Measurements from ENCODE around the gene MAP3K1.

The MAP3K1 gene

GRCh38 chr5:56873056-56873455 is 57.7 kb downstream of the MAP3K1 start:
- Histone ChIP-seq H3K4me3 (ENCODE audit: low read depth, low read length) (no peak overlapping the region), H3K9me3 (ENCODE audit: control insufficient read depth, insufficient read depth, low read depth, low read length) (no peaks in the 10 kb centered on the region), H3K4me1 (ENCODE audit: control insufficient read depth, insufficient read depth, low read length) (no peaks in the 10 kb centered on the region), H3K27ac (ENCODE audit: extremely low read depth, low read depth, low read length) (no peak overlapping the region), H3K36me3 (ENCODE audit: control insufficient read depth in 2 of 2, insufficient read depth in 1 of 2, low read length in 2 of 2) (peaks cover 23 to 58% of the 10 kb centered on the region in 2 experiments)
- TF ChIP-seq KLF17 (tag by site-specific recombination; IDR thresholded peaks at IDR 0.05) (no peak), MYNN (tag by site-specific recombination; IDR thresholded peaks at IDR 0.05; ENCODE audit: borderline replicate concordance) (no peak), GLIS2 (tag by site-specific recombination; IDR thresholded peaks at IDR 0.05) (no peak), ZNF211 (tag by site-specific recombination; IDR thresholded peaks at IDR 0.05; ENCODE audit: low read depth) (no peak), ZNF626 (tag by site-specific recombination; IDR thresholded peaks at IDR 0.05) (no peak), ZNF639 (tag by site-specific recombination; IDR thresholded peaks at IDR 0.05) (no peak)
- ChIA-PET POLR2A (no interaction called here), CTCF (interaction anchor here (0.6 to 1.2 kb wide), 2 partner anchors 267 to 603 kb away, joined by 4 to 5 read pairs; no protein-coding TSS in a partner anchor)

GRCh38 chr5:56876327-56876726 is 61.0 kb downstream of the MAP3K1 start:
- no peaks in the 10 kb centered on the region for H3K9me3 ChIP-seq (ENCODE audit: control insufficient read depth, insufficient read depth, low read depth, low read length)
- POLR2A ChIA-PET: no interaction called here
- H3K27ac ChIP-seq (ENCODE audit: extremely low read depth, low read depth, low read length): no peak overlapping the region
- no peak for TF ChIP-seq ZSCAN5A (tag by site-specific recombination; IDR thresholded peaks at IDR 0.05)
- TF ChIP-seq ZBTB48 (tag by site-specific recombination; IDR thresholded peaks at IDR 0.05): no peak
- no peak for TF ChIP-seq WT1 (tag by site-specific recombination; IDR thresholded peaks at IDR 0.05)
- no peak for TF ChIP-seq ZNF600 (tag by site-specific recombination; IDR thresholded peaks at IDR 0.05)
- TF ChIP-seq, protein P1, sequence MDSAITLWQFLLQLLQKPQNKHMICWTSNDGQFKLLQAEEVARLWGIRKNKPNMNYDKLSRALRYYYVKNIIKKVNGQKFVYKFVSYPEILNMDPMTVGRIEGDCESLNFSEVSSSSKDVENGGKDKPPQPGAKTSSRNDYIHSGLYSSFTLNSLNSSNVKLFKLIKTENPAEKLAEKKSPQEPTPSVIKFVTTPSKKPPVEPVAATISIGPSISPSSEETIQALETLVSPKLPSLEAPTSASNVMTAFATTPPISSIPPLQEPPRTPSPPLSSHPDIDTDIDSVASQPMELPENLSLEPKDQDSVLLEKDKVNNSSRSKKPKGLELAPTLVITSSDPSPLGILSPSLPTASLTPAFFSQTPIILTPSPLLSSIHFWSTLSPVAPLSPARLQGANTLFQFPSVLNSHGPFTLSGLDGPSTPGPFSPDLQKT (IDR thresholded peaks at IDR 0.05; ENCODE audit: borderline replicate concordance, low read depth, low read length): no peak
- TF ChIP-seq ZNF24 (tag by site-specific recombination; IDR thresholded peaks at IDR 0.05): no peak
- no peak for TF ChIP-seq ZNF114 (tag by site-specific recombination; IDR thresholded peaks at IDR 0.05)
- no peak for TF ChIP-seq KLF10 (tag by site-specific recombination; IDR thresholded peaks at IDR 0.05)
- no peak for TF ChIP-seq ZSCAN23 (tag by site-specific recombination; IDR thresholded peaks at IDR 0.05)
- no peak for TF ChIP-seq ZNF132 (tag by site-specific recombination; IDR thresholded peaks at IDR 0.05; ENCODE audit: borderline replicate concordance)
- TF ChIP-seq OVOL3 (tag by site-specific recombination; IDR thresholded peaks at IDR 0.05): no peak
- no peak for TF ChIP-seq ZNF580 (tag by site-specific recombination; IDR thresholded peaks at IDR 0.05)
- TF ChIP-seq ZNF248 (tag by site-specific recombination; IDR thresholded peaks at IDR 0.05): no peak
- TF ChIP-seq ZNF639 (tag by site-specific recombination; IDR thresholded peaks at IDR 0.05): no peak
- no peak for TF ChIP-seq CTCF (tag by site-specific recombination; IDR thresholded peaks at IDR 0.05)
- no peak for TF ChIP-seq ZNF16 (tag by site-specific recombination; IDR thresholded peaks at IDR 0.05; ENCODE audit: low read depth)
- no peak for TF ChIP-seq ZNF23 (tag by site-specific recombination; IDR thresholded peaks at IDR 0.05; ENCODE audit: borderline replicate concordance)
- no peak for TF ChIP-seq FEZF1 (tag by site-specific recombination; IDR thresholded peaks at IDR 0.05)
- H3K36me3 ChIP-seq (ENCODE audit: control insufficient read depth in 2 of 2, insufficient read depth in 1 of 2, low read length in 2 of 2): peaks cover 45 to 75% of the 10 kb centered on the region in 2 experiments
- H3K4me1 ChIP-seq (ENCODE audit: control insufficient read depth, insufficient read depth, low read length): no peaks in the 10 kb centered on the region
- CTCF ChIA-PET: no interaction called here
- no peak overlapping the region for H3K4me3 ChIP-seq (ENCODE audit: low read depth, low read length)
